HG03108 (cell line): Measurements from ENCODE around the gene CAPG.
A peak's percentile ranks its signal among the peaks of the same experiment; 100 is the strongest.

Experiments
- ATAC-seq: cut with Tn5 transposase; IDR thresholded peaks from one replicate; pipeline ENCODE4 v1.9.1; 2021; ENCODE audit warnings: moderate library complexity; ENCODE audit not compliant: unreplicated experiment

The CAPG gene

GRCh38 chr2:85439025-85439472, 28.9 kb upstream of the CAPG start:
- ATAC-seq = no peak

GRCh38 chr2:85438201-85439024, 28.2 kb upstream of the CAPG start:
- ATAC-seq = no peak

DNA sequence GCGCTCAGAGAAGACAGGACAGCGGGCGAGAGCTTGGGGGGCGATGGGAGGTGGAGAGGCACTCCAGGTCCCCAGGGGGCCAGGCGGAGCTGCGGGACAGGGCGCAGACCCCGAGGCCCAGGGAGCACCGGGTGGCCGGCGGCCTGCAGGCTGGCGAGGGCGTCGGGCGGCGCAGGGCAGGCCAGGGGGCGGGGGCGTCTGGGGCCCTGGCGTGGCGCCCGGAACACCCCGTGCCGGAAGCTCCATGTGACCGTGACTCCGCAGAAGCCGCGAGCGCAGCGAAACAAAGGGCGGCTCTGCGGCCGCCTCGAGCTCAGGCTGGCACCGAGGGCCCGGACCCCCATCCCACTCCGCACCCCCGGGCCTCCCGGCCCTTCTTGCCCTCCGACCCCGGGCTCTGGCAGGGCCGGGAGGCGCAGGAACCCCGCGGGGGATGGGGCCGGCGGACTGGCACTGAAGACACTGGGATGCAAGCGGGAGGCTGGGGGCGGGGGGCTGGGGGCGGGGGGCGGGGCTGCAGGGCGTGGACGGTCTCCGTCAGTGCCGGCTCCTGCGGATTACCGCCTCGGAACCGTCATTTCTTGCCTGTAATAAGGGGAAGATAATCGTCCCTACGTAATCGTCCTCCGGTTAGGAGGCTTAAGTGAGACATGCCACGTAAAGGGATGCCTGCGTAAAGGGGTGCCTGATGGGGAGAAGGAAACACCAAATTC, 27.5 kb upstream of the CAPG start:
- ATAC-seq = peak; percentile 90

DNA sequence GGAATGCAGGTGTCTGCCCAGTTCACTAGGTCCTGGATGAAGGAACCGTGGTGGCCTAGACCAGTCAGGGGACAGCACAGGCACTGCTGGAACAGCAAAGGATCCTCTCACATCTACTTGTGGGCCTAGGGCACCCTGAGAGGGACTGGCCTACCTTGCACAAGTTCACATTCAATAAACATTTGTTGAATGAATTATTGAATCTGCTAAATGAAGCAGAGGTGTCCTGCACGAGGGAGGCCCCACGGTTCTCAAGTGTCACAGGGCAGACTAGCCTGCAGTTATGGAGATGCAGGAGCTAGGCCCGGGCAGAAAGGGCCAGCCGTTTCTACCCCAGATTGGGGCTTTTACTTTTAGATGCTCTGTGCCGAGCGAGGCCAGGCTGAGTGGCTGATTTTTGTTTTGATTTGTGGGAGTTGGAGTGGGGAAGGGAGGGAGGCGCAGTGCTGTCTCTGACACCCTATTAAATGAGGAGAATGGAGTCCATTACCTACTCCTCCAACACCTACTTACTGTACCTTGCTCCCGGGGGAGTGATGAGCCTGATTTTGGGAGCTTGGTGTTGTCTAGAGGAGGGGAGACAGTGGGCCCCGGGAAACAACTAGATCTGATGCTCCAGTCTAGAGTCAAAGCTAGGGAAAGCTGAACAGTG, 26.8 kb upstream of the CAPG start:
- ATAC-seq = no peak

DNA sequence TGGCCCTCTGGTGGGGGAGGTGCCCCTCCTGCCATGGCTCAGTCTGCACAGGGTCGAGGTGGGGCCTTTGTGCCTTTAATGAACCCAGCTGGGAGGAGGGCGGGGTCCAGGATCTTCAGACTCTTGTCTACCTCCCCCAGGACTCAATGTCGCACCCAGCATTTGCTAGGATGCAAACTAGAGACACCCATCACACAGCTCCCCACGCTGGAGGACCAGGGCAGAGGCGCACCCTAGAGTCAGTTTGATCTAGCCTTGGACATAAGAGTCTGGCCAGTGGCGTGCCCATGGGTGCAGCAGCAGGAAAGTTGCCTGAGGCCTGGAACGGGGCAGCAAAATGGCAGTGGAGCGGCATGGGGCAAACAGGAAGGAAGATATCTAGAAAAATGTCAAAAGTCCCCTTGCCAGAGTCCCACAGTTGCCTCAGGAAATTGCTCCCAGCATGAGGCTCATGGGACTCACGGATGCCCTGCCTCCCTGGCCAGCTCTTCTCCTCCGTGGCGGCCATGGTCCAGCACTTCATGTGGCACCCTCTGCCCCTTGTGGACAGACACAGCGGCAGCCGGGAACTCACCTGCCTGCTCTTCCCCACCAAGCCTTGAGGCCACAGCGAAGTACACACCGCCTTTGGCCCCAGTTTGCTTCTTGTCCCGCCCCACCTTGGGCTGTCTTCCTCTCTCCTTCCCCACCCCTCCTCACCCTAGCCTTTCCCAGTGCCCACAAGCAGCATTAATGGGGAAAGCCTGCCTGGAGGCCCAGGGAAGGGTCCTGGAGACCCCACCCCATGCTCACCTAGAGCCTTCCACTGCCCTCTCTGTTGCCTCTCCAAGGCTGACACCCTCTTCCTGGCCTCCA, 26.0 kb upstream of the CAPG start:
- no peak for ATAC-seq

DNA sequence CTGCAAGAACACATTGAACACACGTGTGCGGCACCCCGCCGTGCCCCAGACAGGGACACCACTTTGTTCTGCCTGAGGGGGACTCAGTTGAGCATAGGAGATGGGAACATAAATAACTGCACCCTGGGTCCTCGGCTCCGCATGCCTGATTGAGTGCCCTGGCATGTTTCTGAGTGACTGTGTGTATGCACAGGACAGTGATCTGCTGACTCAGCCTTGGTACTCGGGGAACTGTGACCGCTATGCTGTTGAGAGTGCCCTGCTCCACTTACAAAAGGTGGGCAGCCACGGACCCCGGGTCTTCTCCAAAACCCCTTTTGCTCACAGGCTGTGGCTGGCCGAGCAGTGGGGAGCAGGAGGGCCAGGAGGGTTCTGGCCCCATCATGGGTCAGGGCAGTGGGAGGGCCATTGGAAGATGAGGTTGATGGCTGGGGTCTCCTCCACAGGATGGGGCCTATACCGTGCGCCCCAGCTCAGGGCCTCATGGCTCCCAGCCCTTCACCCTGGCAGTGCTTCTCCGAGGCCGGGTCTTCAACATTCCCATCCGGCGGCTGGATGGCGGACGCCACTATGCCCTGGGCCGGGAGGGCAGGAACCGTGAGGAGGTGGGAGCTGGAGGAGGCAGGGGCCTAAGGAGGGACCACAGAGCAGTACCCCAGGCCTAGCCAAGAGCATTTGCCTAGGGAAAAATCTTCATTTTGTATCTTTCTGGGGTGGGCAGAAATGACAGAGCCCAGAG, 25.2 kb upstream of the CAPG start:
- ATAC-seq = no peak

DNA sequence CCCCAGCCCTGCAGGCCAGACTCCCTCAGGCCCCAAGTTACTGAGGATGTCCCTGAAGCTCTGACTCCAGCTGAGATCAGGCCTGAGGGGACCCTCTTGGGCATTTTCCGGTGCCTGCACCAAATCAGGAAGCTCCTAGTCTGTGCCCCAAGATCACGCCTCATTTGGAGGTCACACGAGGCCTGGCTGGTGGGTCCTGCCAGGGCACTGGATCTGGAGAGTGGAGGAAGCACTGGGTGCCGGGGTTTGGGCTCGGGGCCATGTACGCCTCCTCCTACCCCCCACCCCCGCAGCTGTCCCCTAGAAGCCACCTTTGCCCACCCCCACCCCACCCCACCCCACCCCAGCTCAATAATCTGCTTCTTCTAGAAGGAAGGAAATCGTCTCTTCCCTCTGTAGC, 24.5 kb upstream of the CAPG start:
- ATAC-seq = no peak

DNA sequence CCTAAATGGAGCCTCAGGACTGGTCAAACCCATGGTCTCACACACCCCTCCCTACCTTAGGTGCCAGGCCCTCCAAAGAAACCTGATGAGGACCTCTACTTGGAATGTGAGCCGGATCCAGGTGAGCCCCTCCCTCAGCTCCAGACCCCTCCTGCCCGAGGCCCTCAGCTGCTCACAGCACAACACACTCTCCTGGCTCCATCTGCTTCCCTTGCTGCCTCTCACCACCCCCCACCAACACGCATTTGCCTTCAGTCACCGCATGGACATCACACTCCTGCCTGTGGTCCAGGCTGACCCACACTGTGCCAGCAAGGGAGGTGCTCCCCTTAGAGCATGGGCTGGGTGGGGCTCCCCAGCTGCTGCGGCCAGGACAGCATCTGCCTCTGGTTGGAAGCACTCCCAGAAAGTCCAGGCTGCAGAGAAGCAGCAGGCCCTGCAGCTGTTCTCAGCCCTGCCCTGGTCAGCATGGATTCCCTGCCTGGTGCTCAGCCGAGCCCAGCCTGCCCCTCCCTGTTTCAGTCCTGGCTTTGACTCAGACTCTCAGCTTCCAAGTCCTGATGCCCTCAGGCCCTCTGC, 23.4 kb upstream of the CAPG start:
- ATAC-seq = no peak

DNA sequence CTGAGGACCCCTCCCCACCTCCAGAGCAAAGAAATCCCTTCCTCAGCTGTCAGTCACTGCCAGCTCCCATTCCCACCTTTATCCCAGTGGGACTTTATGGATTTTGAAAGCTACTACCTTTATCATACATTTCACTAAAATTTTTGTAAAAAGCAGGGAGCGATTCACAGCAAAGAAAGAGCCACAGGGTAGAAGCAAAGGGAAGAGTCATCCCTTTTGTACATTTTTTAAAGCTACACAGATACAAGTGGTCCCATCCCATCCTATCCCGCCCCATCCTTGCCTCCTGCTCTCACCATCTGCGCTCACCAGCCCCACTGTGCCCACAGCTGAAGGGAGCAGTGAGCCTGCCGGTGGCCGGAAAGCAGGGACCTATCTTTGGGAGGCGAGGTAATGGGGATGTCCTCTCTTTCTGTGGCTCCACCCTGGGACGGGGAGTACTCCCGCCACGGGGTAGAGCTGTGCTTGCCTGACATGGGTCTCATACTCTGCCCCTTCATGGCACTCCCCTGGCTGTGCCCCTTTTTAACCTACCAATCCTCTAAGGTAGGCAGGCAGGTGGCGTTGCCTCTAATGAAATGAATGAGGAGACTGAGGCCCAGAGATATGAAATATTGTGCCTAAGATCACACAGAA, 21.5 kb upstream of the CAPG start:
- ATAC-seq = no peak

- ATAC-seq = no peak
These were observed 20.8 kb upstream of the CAPG start for GRCh38 chr2:85430752-85431569.

DNA sequence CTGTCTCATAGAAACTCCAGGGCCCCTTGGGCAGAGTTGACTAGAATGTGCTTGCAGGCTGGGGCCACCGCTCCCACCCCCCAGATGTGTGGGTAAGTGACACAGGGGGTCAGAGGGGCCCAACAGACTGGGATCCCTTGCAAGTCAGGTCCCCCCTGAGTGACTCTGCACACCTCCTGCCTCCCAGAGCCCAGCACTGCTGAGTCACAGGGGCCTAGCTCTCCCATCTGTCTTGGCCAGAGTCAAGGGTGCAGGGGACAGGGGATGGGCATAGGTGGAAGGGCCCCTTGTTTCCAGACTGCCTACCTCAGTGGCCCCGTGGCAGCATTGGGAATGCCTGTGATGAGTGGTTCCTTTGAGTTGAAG, 19.7 kb upstream of the CAPG start:
- no peak for ATAC-seq

DNA sequence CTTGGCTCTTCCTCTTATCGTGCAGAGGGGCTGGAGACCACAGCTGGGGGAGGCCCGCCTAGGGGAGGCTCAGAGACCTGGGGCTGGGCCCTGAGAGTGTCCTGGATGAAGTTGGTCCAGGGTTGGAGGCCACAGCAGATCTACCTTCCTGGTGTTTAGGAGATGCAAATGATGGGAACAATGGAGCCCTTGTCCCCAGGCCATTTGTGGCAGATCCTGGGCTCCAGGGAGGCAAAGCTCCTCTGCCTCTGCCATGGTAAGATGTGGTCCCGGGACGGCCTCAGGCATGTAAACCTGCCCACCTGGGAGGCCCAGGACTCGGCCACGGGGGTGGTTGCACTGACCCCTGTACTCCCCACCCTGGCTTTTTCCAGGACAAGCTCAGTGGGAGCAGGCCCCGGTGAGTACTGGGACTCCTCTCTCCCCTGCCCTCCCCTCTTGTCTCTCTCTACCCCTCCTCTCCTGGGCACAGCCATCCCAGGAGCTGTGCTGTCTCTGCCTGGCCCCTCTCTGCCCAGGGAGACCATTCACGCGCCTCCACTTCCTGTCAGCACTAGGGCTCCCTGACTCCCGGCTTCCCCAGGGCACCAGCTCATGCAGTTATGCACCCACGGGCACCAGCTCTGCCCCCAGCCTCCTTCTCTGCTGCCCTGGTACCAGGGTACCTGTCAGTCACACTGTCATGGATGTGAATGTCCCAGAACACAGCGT, 19.2 kb upstream of the CAPG start:
- no peak for ATAC-seq

GRCh38 chr2:85428343-85428881, 18.2 kb upstream of the CAPG start:
- ATAC-seq = no peak

GRCh38 chr2:85427300-85427835, 17.2 kb upstream of the CAPG start:
- ATAC-seq = no peak

GRCh38 chr2:85425588-85425987, 15.4 kb upstream of the CAPG start:
- ATAC-seq = no peak

GRCh38 chr2:85423525-85423924, 13.4 kb upstream of the CAPG start:
- no peak for ATAC-seq

DNA sequence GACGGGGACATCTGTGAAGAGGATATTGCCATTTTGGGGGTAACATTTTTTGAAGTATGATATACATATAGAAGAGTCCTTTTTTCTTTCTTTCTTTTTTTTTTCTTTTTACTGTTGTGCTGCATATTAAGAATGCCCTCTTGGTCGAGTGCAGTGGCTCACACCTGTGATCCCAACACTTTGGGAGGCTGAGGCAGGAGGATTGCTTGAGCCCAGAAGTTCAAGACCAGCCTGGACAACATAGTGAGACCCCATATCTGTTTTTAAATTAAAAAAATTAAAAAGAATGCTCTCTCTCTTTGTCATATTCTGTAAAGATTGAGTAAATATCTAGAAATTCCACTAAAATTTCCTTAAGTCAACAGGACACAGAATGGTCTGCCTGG, 11.9 kb upstream of the CAPG start:
- no peak for ATAC-seq
